HG02571 (cell line): ENCODE measurements around the gene TRMT112.

Experiments used
- ATAC-seq: cut with Tn5 transposase; IDR thresholded peaks from one replicate; pipeline ENCODE4 v1.9.1; 2021; ENCODE audit warnings: mild to moderate bottlenecking, moderate library complexity; ENCODE audit not compliant: unreplicated experiment

Gene TRMT112

GRCh38 chr11:64351136-64351631, 33.8 kb upstream of the TRMT112 start:
- ATAC-seq, result no peak

- ATAC-seq, result no peak
These were observed 32.0 kb upstream of the TRMT112 start for GRCh38 chr11:64349404-64349803.

DNA sequence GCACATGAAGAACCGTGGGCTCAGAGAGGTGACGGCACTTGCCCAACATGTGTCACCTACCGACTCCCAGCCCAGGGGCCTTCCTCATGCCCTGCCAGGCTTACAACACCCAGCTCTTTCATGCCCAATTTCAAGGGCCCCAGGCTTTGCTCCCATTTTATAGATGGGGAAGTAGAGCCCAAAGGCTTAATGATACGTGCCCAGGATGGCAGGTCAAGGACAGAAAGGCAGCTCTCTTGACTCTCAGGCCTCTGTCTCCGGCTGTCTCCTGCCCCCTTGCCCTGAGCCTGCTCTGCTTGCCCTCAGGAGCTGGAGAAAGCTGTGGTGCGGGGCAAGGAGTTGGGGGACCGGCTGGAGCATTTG, 31.6 kb upstream of the TRMT112 start:
- no peak for ATAC-seq

GRCh38 chr11:64348383-64349024, 31.1 kb upstream of the TRMT112 start:
- ATAC-seq, result no peak

DNA sequence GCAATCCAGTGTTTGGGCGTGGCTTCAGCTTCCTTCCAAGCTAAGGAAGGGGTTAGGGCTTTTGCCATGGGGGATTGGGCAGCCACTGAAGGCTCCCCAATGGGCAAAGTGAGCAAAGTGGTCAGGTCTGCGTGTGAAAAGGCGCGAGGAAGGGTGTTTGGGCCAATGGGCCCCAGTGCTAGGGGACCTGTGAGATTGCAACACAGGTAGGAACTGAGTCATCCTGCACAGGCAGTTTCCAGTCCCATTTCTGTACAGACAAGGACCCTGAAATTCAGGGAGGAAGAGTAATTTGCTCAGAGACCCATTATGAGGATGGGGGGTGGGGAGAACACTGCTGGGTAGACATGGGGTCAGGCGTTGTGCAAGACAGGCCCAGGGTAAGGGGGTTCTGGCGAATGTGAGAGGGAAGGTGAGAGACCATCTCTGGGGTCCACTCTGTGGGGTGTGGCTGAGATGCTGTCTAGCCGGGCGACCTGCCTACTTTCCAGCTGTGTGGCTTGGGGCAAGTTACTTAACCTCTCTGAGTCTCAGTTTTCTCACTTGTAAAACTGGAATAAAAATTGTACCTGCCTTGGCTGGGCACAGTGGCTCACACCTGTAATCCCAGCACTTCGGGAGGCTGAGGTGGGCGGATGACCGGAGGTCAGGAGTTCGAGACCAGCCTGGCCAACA, 30.0 kb upstream of the TRMT112 start:
- ATAC-seq, result no peak

- no peak for ATAC-seq
These were observed 27.4 kb upstream of the TRMT112 start for GRCh38 chr11:64344787-64345186.

GRCh38 chr11:64343767-64344559, 26.6 kb upstream of the TRMT112 start:
- ATAC-seq, result no peak

- no peak for ATAC-seq
These were observed 25.7 kb upstream of the TRMT112 start for GRCh38 chr11:64342869-64343745.

DNA sequence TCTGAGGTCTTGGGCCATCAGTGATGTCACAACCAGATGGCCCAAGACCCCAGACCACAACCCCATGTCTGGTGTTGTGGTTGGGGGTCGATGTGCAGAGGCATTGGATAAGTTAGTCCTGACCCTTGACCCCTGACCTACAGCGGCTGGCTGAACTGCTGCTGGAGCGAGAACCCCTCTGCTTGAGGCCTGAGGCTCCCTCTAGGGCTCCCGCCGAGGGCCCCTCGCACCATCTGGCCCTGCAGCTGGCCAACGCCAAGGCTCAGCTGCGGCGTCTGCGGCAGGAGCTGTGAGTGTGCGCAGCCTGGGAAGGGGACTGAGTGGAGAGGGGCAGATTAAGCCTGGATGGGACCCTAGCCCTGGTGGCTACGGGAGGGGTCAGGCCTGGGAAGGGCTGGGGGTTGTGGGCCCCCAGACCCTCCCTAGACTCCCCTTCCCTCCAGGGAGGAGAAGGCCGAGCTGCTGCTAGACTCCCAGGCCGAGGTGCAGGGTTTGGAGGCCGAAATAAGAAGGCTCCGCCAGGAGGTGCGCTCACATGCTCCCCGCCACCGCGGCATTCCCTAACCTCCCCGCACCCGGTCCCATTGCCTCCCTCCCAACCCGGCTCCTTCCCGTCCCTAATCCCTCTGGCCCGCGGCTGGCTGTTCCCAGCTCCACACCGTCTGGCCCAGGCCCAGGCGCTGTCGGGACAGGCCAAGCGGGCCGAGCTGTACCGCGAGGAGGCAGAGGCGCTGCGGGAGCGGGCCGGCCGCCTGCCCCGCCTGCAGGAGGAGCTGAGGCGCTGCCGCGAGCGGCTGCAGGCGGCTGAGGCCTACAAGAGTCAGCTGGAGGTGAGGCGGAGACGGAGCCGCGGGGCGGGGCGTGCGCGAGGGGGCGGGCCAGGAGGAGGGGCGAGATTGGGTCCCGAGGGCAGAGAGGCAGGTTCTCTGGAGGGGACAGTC, 24.8 kb upstream of the TRMT112 start:
- ATAC-seq, result no peak

- ATAC-seq, result no peak
These were observed 24.1 kb upstream of the TRMT112 start for GRCh38 chr11:64341429-64341828.

- no peak for ATAC-seq
These were observed 23.4 kb upstream of the TRMT112 start for GRCh38 chr11:64340671-64341335.

GRCh38 chr11:64339754-64340408, 22.5 kb upstream of the TRMT112 start, which contains the start of gene CCDC88B:
Gene CCDC88B, plus strand, starts transcription at chr11:64340204. Its CDS starts 63 bp downstream, at chr11:64340267.
- peak; percentile 51 for ATAC-seq

GRCh38 chr11:64339286-64339685, 21.9 kb upstream of the TRMT112 start:
- no peak for ATAC-seq

DNA sequence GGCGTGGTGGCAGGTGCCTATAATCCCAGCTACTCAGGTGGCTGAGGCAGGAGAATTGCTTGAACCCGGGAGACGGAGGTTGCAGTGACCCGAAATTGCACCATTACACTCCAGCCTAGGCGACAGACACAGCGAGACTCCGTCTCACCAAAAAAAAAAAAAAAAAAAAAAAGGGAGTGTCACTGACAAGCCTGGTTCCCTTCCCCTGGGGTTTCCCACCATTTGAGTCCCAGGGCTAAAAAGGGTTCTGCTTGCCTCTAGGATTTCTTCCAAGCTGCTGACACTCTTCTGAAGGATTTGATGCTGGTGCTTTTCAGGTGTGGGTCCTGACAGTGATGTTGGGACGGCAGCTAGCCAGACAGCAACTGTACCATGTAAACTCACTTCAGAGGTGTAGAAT, 21.4 kb upstream of the TRMT112 start:
- ATAC-seq, result no peak

- no peak for ATAC-seq
These were observed 20.3 kb upstream of the TRMT112 start for GRCh38 chr11:64337538-64338249.

DNA sequence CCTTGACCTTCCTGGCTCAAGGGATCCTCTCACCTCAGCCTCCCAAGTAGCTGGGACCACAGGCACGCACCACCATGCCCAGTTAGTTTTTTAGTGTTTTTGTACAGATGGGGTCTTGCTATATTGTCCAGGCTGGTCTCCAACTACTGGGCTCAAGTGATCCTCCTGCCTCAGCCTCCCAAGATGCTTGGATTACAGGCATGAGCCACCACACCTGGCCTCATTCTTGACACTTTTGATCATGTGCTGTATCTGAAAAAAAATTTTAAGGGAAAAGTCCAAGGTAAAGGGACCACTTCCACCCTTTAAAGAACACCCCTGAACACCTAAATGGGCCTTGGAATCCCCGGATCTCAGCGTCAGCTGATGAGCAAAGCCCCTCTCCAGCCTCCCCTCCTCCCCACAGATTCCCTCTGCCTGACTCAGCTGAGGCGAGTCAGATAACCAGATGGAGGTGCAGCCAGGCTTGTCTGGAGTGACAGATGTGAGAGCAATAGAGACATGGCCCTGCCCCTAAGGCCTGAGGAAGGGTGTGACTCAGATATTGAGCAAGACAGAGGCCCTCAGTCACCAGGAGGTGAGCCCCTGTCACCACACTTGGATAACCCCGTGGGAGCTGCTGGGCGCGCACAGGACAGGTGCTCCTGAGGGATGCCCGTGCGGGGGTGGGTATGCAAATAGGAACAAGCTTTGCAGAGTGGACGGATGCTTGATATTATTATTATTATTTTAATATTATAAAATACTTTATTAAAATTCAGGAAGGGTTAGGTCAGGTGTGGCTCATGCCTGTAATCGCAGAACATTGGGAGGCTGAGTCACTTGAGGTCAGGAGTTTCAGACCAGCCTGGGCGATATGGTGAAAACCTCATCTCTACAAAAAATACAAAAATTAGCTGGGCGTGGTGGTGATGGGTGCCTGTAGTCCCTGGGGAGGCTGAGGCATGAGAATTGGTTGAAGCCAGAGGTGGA, 17.7 kb upstream of the TRMT112 start:
- peak; percentile 65 for ATAC-seq

DNA sequence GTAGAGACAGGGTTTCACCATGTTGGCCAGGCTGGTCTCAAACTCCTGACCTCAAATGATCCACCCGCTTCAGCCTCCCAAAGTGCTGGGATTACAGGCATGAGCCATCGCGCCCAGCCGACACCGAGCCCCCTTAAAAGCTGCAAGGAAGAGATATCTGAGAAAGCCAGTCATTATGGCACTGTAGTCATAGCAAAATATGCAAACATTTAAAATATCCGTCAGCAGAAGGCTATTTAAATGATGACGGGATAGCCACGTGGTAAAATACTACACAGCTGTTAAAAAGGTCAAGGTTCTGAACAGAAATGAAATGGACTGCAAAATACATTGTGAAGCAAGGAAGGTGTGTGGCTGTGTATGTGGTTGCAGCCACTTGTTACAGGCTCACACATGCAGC, 16.2 kb upstream of the TRMT112 start:
- no peak for ATAC-seq
